ENCODE measurements around the gene OTOA.
"Not testable (repeated sequence)": the region's sequence is repeated elsewhere in the genome, so short reads cannot be mapped to it uniquely, and the experiment has no call there.

DNA sequence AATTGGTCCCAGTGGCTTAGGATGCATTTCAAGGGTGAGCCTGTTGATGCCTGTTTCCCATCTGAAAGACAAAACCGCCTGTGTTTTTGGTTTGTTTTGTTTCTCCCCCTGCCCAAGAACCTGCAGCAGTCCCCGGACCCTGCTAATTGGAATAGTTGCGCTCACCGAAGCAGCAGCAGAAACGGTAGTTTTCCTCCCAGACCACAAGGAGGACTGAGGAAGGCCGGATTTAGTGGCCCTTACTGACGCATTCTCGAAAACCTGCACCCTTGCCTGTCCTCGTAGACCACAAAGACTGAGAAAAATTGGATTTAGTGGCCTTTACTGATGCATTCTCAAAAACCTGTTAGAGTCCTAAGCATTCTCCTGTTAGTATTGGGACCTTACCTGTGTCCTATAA, 28.1 kb upstream of the OTOA start:
- TF ChIP-seq ZFP36 (IDR thresholded peaks at IDR 0.05; ENCODE audit: borderline replicate concordance, partially characterized antibody); POLR2A (IDR thresholded peaks at IDR 0.05; ENCODE audit: low read length): not testable (repeated sequence)
- TF ChIP-seq, protein P1, sequence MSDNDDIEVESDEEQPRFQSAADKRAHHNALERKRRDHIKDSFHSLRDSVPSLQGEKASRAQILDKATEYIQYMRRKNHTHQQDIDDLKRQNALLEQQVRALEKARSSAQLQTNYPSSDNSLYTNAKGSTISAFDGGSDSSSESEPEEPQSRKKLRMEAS (IDR thresholded peaks at IDR 0.05), result not testable (repeated sequence)
- TF ChIP-seq, protein P2, sequence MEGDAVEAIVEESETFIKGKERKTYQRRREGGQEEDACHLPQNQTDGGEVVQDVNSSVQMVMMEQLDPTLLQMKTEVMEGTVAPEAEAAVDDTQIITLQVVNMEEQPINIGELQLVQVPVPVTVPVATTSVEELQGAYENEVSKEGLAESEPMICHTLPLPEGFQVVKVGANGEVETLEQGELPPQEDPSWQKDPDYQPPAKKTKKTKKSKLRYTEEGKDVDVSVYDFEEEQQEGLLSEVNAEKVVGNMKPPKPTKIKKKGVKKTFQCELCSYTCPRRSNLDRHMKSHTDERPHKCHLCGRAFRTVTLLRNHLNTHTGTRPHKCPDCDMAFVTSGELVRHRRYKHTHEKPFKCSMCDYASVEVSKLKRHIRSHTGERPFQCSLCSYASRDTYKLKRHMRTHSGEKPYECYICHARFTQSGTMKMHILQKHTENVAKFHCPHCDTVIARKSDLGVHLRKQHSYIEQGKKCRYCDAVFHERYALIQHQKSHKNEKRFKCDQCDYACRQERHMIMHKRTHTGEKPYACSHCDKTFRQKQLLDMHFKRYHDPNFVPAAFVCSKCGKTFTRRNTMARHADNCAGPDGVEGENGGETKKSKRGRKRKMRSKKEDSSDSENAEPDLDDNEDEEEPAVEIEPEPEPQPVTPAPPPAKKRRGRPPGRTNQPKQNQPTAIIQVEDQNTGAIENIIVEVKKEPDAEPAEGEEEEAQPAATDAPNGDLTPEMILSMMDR (IDR thresholded peaks at IDR 0.05), result not testable (repeated sequence)

Data from A549 (cell line).